ENCODE measurements around the gene CRACR2B. TPM values are rescaled to one million over a fixed set of nuclear protein-coding genes. Genes with fewer than 3 reads are reported as not detected.

CRACR2B gene
- total and polyA plus RNA-seq, 2 of the 13 experiments (the other 11 are each of a cell fraction or from before 2014, with no cell fraction given) = 14.9 to 21.0 TPM

DNA sequence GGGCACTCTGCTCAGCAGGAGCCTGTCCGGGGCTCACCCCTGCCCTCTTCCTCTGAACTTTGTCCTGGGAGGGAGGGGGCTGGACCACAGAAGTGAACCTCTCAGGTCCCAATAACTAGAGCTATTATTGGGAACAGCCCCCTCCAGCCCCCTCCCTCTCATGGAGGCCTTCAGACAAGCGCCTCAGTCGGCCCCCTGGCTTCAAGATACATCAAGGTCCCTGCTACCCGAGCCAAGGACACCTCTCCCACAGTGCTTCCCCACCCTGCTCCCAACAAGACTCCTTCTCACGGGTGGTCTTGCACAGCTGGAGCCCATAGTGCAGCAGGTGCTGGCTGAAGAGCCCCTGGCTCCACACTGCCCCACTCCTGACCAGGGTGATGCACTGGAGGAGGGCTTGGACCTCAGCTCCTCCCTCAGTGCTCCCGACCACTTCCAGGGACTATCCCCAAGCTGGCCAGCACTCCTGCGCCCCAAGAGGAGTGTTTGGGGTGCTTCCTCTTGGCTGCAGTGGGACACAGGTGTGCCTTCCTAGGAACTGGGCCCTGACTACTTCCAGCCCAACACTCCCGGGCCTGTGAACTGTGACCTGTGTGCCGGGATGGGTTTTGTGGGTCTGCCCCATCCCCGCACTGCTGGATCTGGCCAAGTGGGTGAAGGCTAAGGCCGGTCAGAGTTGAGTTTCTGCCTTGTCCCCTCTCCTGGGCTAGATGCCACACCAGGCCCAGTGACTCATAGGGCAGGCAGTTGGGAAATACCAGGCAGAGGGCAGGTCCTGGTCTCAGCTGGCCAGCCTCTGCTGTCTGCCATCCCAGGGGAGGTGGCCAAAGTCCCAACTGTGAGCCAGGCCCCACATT is 6.8 kb upstream of the CRACR2B start (continued):
- TF ChIP-seq MYC (CRISPR knock-in tag; IDR thresholded peaks at IDR 0.05; ENCODE audit: borderline replicate concordance) = no peak
- TF ChIP-seq ZNF570 (CRISPR knock-in tag; IDR thresholded peaks at IDR 0.05; ENCODE audit: borderline replicate concordance) = no peak
- no peak for TF ChIP-seq ZNF562 (CRISPR knock-in tag; IDR thresholded peaks at IDR 0.05; ENCODE audit: borderline replicate concordance)
- 0 out of 2 replicates have a peak, but pooled peaks have one; percentile 2 for TF ChIP-seq NR0B2 (CRISPR knock-in tag; IDR thresholded peaks at IDR 0.05)
- no peak for TF ChIP-seq HMG20A (CRISPR knock-in tag; IDR thresholded peaks at IDR 0.05; ENCODE audit: borderline replicate concordance)
- TF ChIP-seq, protein P1, sequence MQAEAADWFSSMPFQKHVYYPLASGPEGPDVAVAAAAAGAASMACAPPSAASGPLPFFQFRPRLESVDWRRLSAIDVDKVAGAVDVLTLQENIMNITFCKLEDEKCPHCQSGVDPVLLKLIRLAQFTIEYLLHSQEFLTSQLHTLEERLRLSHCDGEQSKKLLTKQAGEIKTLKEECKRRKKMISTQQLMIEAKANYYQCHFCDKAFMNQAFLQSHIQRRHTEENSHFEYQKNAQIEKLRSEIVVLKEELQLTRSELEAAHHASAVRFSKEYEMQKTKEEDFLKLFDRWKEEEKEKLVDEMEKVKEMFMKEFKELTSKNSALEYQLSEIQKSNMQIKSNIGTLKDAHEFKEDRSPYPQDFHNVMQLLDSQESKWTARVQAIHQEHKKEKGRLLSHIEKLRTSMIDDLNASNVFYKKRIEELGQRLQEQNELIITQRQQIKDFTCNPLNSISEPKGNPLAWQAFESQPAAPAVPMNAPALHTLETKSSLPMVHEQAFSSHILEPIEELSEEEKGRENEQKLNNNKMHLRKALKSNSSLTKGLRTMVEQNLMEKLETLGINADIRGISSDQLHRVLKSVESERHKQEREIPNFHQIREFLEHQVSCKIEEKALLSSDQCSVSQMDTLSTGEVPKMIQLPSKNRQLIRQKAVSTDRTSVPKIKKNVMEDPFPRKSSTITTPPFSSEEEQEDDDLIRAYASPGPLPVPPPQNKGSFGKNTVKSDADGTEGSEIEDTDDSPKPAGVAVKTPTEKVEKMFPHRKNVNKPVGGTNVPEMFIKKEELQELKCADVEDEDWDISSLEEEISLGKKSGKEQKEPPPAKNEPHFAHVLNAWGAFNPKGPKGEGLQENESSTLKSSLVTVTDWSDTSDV (CRISPR knock-in tag; IDR thresholded peaks at IDR 0.05) = no peak
- TF ChIP-seq ZNF569 (CRISPR knock-in tag; IDR thresholded peaks at IDR 0.05; ENCODE audit: borderline replicate concordance) = no peak
- no peak for TF ChIP-seq TCF12 (IDR thresholded peaks at IDR 0.05)
- TF ChIP-seq TCF12 (CRISPR knock-in tag; IDR thresholded peaks at IDR 0.05) = no peak
- 0 out of 2 replicates have a peak, but pooled peaks have one; percentile 38 for TF ChIP-seq JUND (CRISPR knock-in tag; IDR thresholded peaks at IDR 0.05)
- no peak for TF ChIP-seq ELK4 (CRISPR knock-in tag; IDR thresholded peaks at IDR 0.05; ENCODE audit: borderline replicate concordance)
- no peak for TF ChIP-seq ZNF329 (CRISPR knock-in tag; IDR thresholded peaks at IDR 0.05; ENCODE audit: low read depth)
- no peak for TF ChIP-seq ZC3H4 (CRISPR knock-in tag; IDR thresholded peaks at IDR 0.05; ENCODE audit: borderline replicate concordance)
- peak; percentile 32; the same call in 1 of the 2 replicates for TF ChIP-seq HNF4G (IDR thresholded peaks at IDR 0.05; ENCODE audit: borderline replicate concordance, low read depth, low read length)
- no peak for TF ChIP-seq HNF4G (CRISPR knock-in tag; IDR thresholded peaks at IDR 0.05; ENCODE audit: borderline replicate concordance, low read depth)
- no peak for TF ChIP-seq TCF7 (IDR thresholded peaks at IDR 0.05; ENCODE audit: low read depth)
- TF ChIP-seq ARID4A (CRISPR knock-in tag; IDR thresholded peaks at IDR 0.05; ENCODE audit: borderline replicate concordance) = peak; percentile 15; the same call in 1 of the 2 replicates
- no peak for TF ChIP-seq ZBTB33 (CRISPR knock-in tag; IDR thresholded peaks at IDR 0.05)

Measured in HepG2 (cell line).